NB4 (cell line): ENCODE measurements around the gene HIF1AN.

Experiments
- CTCF ChIP-seq: IDR thresholded peaks from one replicate; pipeline ENCODE4 v1.5.1; 2012; ENCODE audit warnings: low read depth, low read length
- POLR2A ChIP-seq: IDR thresholded peaks from 2 replicates; pipeline ENCODE4 v1.6.1; 2011; ENCODE audit warnings: mild to moderate bottlenecking; ENCODE audit not compliant: insufficient read length; ENCODE audit errors: extremely low read depth

- TF ChIP-seq POLR2A = no peak
- no peak for TF ChIP-seq CTCF
These were observed 40.5 kb downstream of the HIF1AN start for GRCh38 chr10:100576282-100576635.
